Gastroesophageal sphincter (tissue), 3 donors: Measurements from ENCODE around the gene RNF123.

Experiments
- CTCF ChIP-seq, 4 experiments: fragments of 200-600 bp in 2 of 4; fragments of 450-650 bp in 2 of 4; sonication (generic) in 1 of 4; IDR thresholded peaks; one replicate each; pipeline ENCODE4 v1.5.1; 2017 to 2019; ENCODE audit warnings: antibody characterized with exemption in 4 of 4, mild to moderate bottlenecking in 2 of 4, moderate library complexity in 2 of 4
- EP300 ChIP-seq: sonication (generic); formaldehyde crosslinking; IDR thresholded peaks from one replicate; pipeline ENCODE4 v1.6.1; 2017; ENCODE audit warnings: antibody characterized with exemption, mild to moderate bottlenecking

- no peak for TF ChIP-seq EP300
- TF ChIP-seq CTCF (IDR thresholded peaks at IDR 0.05): no peak
These were observed 27.4 kb downstream of the RNF123 start for GRCh38 chr3:49716691-49717210.
